Esophagus squamous epithelium (tissue), 5 donors: ENCODE data around the gene TMEM121. TPM values are rescaled to one million over a fixed set of nuclear protein-coding genes. Genes with fewer than 3 reads are reported as not detected.

Source experiments
- DNase-seq: peaks from one replicate; lab custom pipeline; 2025; lab: John Stamatoyannopoulos, UW
- H3K27ac ChIP-seq, 4 donors: fragments of 200-600 bp; sonication (generic); one replicate each; pipeline ENCODE4 v1.5.1; 2016 to 2019; ENCODE audit warnings: mild to moderate bottlenecking in 1 of 4
- H3K27me3 ChIP-seq, 4 donors: fragments of 200-600 bp; sonication (generic); 1 replicate in 3 of 4; 2 replicates in 1 of 4; pipeline versions ENCODE4 v1.5.1 to v1.6.0; 2017 to 2021; ENCODE audit warnings: antibody characterized with exemption in 1 of 4
- H3K36me3 ChIP-seq, 3 donors: fragments of 200-600 bp; sonication (generic); one replicate each; pipeline ENCODE4 v1.5.1; 2016 to 2019
- H3K4me1 ChIP-seq, 3 donors: fragments of 200-600 bp; sonication (generic); one replicate each; pipeline ENCODE4 v1.5.1; 2017 to 2019
- H3K4me3 ChIP-seq, 4 donors: fragments of 200-600 bp; sonication (generic); 1 replicate in 3 of 4; 2 replicates in 1 of 4; pipeline ENCODE4 v1.5.1; 2016 to 2019; ENCODE audit warnings: mild to moderate bottlenecking in 2 of 4, moderate library complexity in 1 of 4
- H3K9me3 ChIP-seq, 3 donors: fragments of 200-600 bp; sonication (generic); one replicate each; pipeline ENCODE4 v1.5.1; 2016 to 2019
- POLR2A ChIP-seq, 4 donors: fragments of 450-650 bp; IDR thresholded peaks; one replicate each; pipeline ENCODE4 v1.6.1; 2017; ENCODE audit warnings: antibody characterized with exemption in 4 of 4, mild to moderate bottlenecking in 4 of 4, moderate library complexity in 3 of 4
- WGBS, 2 donors: methylation state at CpG; one replicate each; pipeline ENCODE4 v1.1.5; 2018; 5-methylcytosine and 5-hydroxymethylcytosine counted together
- intact Hi-C: fragments of 100-400 bp; cut with DNase I; formaldehyde crosslinking; loops from one replicate; pipeline ENCODE4 v1.15.0; 2022
- total RNA-seq, 4 donors: library from RNA; depleted of rRNA; stranded (reverse); fragments of >200 nt; gene quantifications; one replicate each; pipeline ENCODE4 v1.1.0, GENCODE V29; 2016
- TF ChIP-seq, protein P1 (sequence below), 6 experiments: fragments of 450-650 bp in 4 of 6; fragments of 200-600 bp in 2 of 6; sonication (generic) in 2 of 6; IDR thresholded peaks; one replicate each; pipeline ENCODE4 v1.5.1; 2016 to 2019; ENCODE audit warnings: antibody characterized with exemption in 6 of 6, mild to moderate bottlenecking in 4 of 6, moderate library complexity in 4 of 6
- donor health status: DM: yes; HTN: yes; CAD: no.

The TMEM121 gene
- total RNA-seq, 4 donors from 2014 or later, result 0.61 to 2.1 (median 1.6) TPM

DNA sequence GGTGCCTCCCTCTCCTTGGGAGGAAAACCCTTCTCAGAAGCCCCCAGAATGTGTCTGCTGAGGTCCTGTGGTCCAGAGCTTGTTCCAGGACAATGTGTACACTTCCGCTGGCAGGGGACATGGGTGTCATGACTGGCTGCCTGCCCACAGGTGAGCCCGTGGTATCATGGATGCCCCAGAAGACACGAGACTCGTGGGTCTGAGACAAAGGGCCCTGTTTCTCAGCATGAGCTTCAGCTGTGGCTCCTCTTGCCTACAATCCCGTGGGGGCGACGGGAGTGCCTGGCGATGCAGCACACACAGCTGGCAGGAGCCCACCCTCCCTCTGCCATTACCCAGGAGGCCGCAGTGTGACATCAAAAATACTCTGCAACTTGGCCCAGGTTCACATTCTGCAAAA, 7.0 kb downstream of the TMEM121 start:
- intact Hi-C loops, result no loop called here
- peaks cover 4 to 22% (median 5%) of the 10 kb centered on the region in 3 donors for H3K4me1 ChIP-seq
- WGBS, 2 donors, result 80 to 97% methylated on average over 5 to 8 of the region's 9 CpGs
- no peak for DNase-seq
- no peaks in the 10 kb centered on the region for H3K36me3 ChIP-seq
- TF ChIP-seq, protein P1, sequence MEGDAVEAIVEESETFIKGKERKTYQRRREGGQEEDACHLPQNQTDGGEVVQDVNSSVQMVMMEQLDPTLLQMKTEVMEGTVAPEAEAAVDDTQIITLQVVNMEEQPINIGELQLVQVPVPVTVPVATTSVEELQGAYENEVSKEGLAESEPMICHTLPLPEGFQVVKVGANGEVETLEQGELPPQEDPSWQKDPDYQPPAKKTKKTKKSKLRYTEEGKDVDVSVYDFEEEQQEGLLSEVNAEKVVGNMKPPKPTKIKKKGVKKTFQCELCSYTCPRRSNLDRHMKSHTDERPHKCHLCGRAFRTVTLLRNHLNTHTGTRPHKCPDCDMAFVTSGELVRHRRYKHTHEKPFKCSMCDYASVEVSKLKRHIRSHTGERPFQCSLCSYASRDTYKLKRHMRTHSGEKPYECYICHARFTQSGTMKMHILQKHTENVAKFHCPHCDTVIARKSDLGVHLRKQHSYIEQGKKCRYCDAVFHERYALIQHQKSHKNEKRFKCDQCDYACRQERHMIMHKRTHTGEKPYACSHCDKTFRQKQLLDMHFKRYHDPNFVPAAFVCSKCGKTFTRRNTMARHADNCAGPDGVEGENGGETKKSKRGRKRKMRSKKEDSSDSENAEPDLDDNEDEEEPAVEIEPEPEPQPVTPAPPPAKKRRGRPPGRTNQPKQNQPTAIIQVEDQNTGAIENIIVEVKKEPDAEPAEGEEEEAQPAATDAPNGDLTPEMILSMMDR (IDR thresholded peaks at IDR 0.05), result no peak
- no peak for TF ChIP-seq POLR2A (IDR thresholded peaks at IDR 0.05)
- H3K9me3 ChIP-seq, result no peaks in the 10 kb centered on the region
- H3K27me3 ChIP-seq, result peaks cover 0 to 63% (median 0%) of the 10 kb centered on the region in 4 donors
- no peak overlapping the region for H3K27ac ChIP-seq
- no peak overlapping the region for H3K4me3 ChIP-seq

DNA sequence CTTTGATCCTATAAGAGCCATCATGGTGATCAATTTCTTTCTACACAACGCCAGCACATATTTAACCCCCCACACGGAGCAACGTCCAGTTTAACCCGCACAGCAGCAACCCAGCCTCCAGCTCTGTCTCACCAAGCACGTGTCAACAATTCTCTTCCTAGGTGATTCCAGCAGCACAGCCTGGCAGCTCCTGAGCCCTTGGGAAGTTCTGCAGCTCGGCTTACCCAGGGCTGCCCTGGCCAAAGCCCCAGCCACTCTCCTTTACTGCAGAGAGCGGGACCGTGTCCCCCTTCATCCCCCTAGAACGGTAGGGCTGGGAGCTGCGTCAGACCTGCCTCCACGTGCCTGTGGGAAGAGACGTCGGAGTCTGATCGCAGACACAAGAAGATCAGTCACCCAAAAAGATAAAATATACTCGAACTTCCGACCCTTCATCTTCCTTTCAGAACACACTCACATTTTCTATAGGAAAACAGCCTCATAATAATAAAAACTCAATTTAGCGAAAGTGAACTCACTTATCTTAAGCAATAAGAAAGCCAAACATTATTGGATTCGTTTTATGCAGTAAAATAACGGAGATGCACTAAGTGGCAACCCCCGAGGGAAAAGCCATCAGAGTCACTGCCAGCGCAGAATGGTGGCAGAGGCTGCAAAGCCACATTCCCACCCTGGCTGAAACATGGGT, 7.6 kb downstream of the TMEM121 start:
- Histone ChIP-seq H3K4me1 (peaks cover 0 to 16% (median 2%) of the 10 kb centered on the region in 3 donors), H3K36me3 (no peaks in the 10 kb centered on the region), H3K9me3 (no peaks in the 10 kb centered on the region), H3K27ac (no peak overlapping the region), H3K4me3 (no peak overlapping the region), H3K27me3 (peaks cover 0 to 64% (median 0%) of the 10 kb centered on the region in 4 donors)
- TF ChIP-seq, protein P1 (IDR thresholded peaks at IDR 0.05), result no peak
- no peak for TF ChIP-seq POLR2A (IDR thresholded peaks at IDR 0.05)
- intact Hi-C loops, result no loop called here
- WGBS, 2 donors, result 66 to 75% methylated on average over 18 of the region's 21 CpGs
- no peak for DNase-seq

DNA sequence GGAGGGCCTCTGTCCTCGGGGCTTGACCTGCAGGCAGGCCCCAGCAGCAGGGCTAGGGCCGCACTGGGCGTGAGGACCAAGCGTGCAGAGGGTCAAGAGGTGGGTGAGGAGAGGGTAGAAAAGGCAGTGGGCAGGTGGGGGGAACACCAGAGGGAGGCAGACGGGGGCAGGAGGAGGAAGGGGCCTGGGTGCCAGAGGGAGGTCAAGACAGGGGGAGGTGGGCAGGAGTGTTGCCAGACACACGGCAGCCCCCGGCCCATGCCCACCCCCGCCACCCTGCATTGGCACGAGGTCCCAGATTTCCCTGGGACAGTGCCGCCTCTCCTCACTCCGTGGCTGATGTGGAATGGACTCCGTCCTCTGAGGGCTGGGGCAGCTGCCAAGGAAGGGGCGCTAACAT, 8.2 kb downstream of the TMEM121 start:
- peaks cover 0 to 60% (median 0%) of the 10 kb centered on the region in 4 donors for H3K27me3 ChIP-seq
- TF ChIP-seq POLR2A (IDR thresholded peaks at IDR 0.05), result no peak
- TF ChIP-seq, protein P1 (IDR thresholded peaks at IDR 0.05), result no peak
- WGBS, 2 donors, result 53 to 61% methylated on average over 9 of the region's 13 CpGs
- no peaks in the 10 kb centered on the region for H3K9me3 ChIP-seq
- DNase-seq, result no peak
- no peaks in the 10 kb centered on the region for H3K36me3 ChIP-seq
- peaks cover 0 to 10% (median 0%) of the 10 kb centered on the region in 3 donors for H3K4me1 ChIP-seq
- intact Hi-C loops, result no loop called here
- no peak overlapping the region for H3K27ac ChIP-seq
- H3K4me3 ChIP-seq, result no peak overlapping the region

DNA sequence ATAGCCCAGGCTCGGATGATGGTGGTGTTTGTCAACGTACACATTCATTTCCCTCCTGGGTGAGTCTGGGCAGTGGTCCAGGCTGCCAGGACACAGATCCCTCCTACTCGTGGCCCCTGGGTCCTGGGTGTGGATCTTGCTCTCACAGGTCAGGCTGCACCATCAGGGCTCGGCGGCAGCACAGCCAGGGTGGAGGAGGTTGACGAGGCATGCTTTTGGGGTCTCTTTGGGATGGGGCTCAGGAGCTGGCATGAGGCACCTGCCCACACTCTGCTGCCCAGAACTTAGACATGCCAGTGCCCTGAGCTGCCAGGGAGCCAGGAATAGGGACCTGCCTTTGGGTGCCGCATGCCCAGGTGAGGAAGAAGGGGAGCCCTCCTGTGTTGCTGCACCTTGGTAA, 9.7 kb downstream of the TMEM121 start:
- 90% methylated on average over 1 of the region's 7 CpGs; no CpG with 5 or more reads in 1 of the 2 donors for WGBS, 2 donors
- no peak for DNase-seq
- no peak overlapping the region for H3K27ac ChIP-seq
- H3K27me3 ChIP-seq, result peaks cover 0 to 56% (median 0%) of the 10 kb centered on the region in 4 donors
- H3K9me3 ChIP-seq, result no peaks in the 10 kb centered on the region
- no peaks in the 10 kb centered on the region for H3K36me3 ChIP-seq
- intact Hi-C loops, result no loop called here
- peaks cover 0 to 6% (median 0%) of the 10 kb centered on the region in 3 donors for H3K4me1 ChIP-seq
- no peak for TF ChIP-seq POLR2A (IDR thresholded peaks at IDR 0.05)
- TF ChIP-seq, protein P1 (IDR thresholded peaks at IDR 0.05), result no peak
- no peak overlapping the region for H3K4me3 ChIP-seq
